Aorta (tissue), 5 donors: ENCODE data around the gene CTH. TPM values are rescaled to one million over a fixed set of nuclear protein-coding genes. Genes with fewer than 3 reads are reported as not detected.

Experiments used
- ATAC-seq: fragments of 200-7000 bp; cut with Tn5 transposase; one replicate; pipeline ENCODE4 v1.9.1; 2022; ENCODE audit warnings: moderate library complexity; ENCODE audit not compliant: low FRiP score
- DNase-seq, 2 donors: peaks; one replicate each; pipeline ENCODE4 v3.0.0-alpha.2; 2020
- H3K27ac ChIP-seq, 2 donors: one replicate each; pipeline ENCODE4 v1.5.1; 2013; ENCODE audit warnings: low read length in 2 of 2, mild to moderate bottlenecking in 2 of 2, moderate library complexity in 2 of 2, control low read depth in 1 of 2, inconsistent platforms in 1 of 2, low read depth in 1 of 2
- H3K27me3 ChIP-seq, 2 donors: one replicate each; pipeline ENCODE4 v1.6.1; 2013; ENCODE audit warnings: control low read depth in 1 of 2, low read length in 1 of 2, mild to moderate bottlenecking in 1 of 2, moderate library complexity in 1 of 2; ENCODE audit not compliant: insufficient read depth in 2 of 2, control insufficient read depth in 1 of 2
- H3K36me3 ChIP-seq, 2 donors: one replicate each; pipeline ENCODE4 v1.6.1; 2013; ENCODE audit warnings: control low read depth in 1 of 2, low read length in 1 of 2, mild to moderate bottlenecking in 1 of 2; ENCODE audit not compliant: insufficient read depth in 2 of 2, control insufficient read depth in 1 of 2
- H3K4me1 ChIP-seq, 2 donors: one replicate each; pipeline ENCODE4 v1.6.1; 2013; ENCODE audit warnings: low read length in 2 of 2, control low read depth in 1 of 2, mild to moderate bottlenecking in 1 of 2, moderate library complexity in 1 of 2; ENCODE audit not compliant: insufficient read depth in 2 of 2, control insufficient read depth in 1 of 2
- H3K4me3 ChIP-seq, 2 donors: one replicate each; pipeline ENCODE4 v1.5.1; 2013; ENCODE audit warnings: low read length in 2 of 2, control low read depth in 1 of 2, mild to moderate bottlenecking in 1 of 2
- H3K9me3 ChIP-seq: one replicate; pipeline ENCODE4 v1.6.1; 2013; ENCODE audit warnings: mild to moderate bottlenecking, low read length; ENCODE audit not compliant: control insufficient read depth
- WGBS, 2 donors: extraction: QIAGEN DNeasy Blood & Tissue Kit; methylation state at CpG; one replicate each; pipeline ENCODE4 v1.1.7; 2013; 5-methylcytosine and 5-hydroxymethylcytosine counted together
- intact Hi-C, 2 donors: fragments of 100-400 bp; cut with DNase I; formaldehyde crosslinking; loops; one replicate each; pipeline versions ENCODE4 v1.14.2 to v1.15.0; 2022
- polyA plus RNA-seq, 2 donors: library from polyadenylated mRNA; stranded (reverse); fragments of 200-250 nt; gene quantifications; one replicate each; pipeline ENCODE4 v1.2.3, GENCODE V29; 2013
- total RNA-seq, 2 donors: library from RNA; stranded (reverse); fragmentation: NEBNext Ultra II Directional; extraction: Animal tissue kit (Norgen Biotek cat#: 25700); gene quantifications; one replicate each; pipeline ENCODE4 v1.2.1, GENCODE V29; 2021
- donor health status: healthy with polysubstance abuse.
- donor health status: Bipolar disorder and iron deficiency.
- donor health status: DM: no; HTN: no; CAD: no.
- donor health status: DM: no; HTN: no; CAD: no.
- donor health status: DM: yes; HTN: yes; CAD: no.

Gene CTH
- total and polyA plus RNA-seq, 4 donors = 1.8 to 4.3 (median 2.8) TPM

DNA sequence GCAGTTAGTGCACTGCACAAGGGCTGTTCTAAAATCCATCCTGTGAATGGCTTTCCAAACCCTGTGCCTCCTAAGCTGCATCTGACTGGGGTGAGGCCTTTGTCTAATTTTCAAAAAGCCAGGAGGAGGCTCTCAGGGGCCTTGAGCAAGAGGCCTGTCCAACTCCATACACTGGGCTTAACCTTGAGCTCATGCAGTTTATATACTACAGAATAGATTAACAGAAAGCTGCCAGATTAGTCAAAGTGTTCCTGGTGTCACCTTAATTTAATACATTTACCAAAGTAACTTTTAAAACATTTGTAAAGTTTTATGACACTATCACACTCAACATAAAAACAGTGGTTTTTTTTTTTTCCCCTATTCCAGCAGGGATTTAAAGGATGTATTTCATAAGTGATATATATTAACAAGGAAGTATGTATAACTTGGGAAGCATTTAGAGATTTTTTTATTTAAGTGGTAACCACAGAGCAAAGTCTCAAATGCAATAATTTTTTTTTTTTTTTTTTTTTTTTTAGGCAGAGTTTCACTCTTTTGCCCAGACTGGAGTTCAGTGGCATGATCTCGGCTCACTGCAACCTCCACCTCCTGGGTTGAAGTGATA is 23.3 kb downstream of the CTH start:
- intact Hi-C loops = loop anchor here in 1 of 2 donors (10.0 kb wide), 1 partner anchor 640 kb away; no protein-coding TSS in a partner anchor
- Histone ChIP-seq H3K27me3 (no peaks in the 10 kb centered on the region), H3K4me3 (no peak overlapping the region), H3K36me3 (peaks cover 7 to 8% of the 10 kb centered on the region in 2 donors), H3K9me3 (no peaks in the 10 kb centered on the region), H3K4me1 (no peaks in the 10 kb centered on the region), H3K27ac (no peak overlapping the region)
- ATAC-seq (no peak), DNase-seq (no peak)
- 92 to 95% methylated on average over 1 of the region's 1 CpG for WGBS, 2 donors

DNA sequence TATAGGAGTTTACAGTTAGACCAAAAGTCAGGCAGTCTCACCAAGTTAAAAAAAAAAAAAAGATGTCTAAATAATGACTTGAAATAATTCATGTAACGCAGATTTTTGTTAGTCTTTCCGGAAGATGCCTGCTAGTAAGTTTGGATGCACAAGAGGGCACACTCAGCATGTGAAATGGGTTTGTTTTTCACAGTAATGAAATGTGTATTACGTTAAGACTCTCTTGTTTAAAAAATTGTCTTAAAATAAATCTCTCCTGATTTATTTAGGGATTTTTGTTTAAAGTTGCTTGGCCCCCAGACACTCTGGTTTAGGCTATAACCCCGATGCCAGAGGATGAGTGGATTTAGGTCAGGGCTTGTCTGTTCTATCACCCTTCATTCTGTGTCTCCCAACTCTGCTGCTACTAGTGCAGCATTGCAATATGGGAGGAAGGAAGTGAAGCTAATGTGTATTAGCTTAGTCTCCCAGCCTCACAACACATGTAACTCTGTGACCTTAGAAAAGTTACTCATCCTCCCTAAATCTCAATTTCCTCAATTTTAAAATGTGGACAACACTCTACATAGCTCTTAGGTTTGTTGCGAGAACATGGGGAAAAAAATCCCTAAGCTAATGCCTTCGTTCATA is 25.7 kb downstream of the CTH start:
- no peak overlapping the region for H3K4me3 ChIP-seq
- H3K27me3 ChIP-seq = no peaks in the 10 kb centered on the region
- H3K4me1 ChIP-seq = no peaks in the 10 kb centered on the region
- H3K9me3 ChIP-seq = no peaks in the 10 kb centered on the region
- no peak for ATAC-seq
- DNase-seq = no peak
- 49 to 56% methylated on average over 6 of the region's 6 CpGs for WGBS, 2 donors
- peaks cover 7 to 8% of the 10 kb centered on the region in 2 donors for H3K36me3 ChIP-seq
- intact Hi-C loops = loop anchor here in 1 of 2 donors (10.0 kb wide), 1 partner anchor 638 kb away; no protein-coding TSS in a partner anchor
- no peak overlapping the region for H3K27ac ChIP-seq

DNA sequence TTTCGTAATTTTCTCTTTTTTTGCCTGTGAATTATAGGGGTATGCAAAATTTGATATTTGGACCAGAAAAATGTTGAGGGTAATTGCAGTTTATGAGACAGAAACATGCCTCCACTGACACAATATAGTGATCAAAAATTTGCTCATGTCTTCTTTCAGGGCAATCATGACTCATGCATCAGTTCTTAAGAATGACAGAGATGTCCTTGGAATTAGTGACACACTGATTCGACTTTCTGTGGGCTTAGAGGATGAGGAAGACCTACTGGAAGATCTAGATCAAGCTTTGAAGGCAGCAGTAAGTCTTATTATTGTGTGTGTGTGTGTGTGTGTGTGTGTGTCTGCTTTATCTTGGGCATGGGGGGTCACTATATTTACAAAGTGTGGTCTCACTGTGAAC is 27.5 kb downstream of the CTH start:
- Histone ChIP-seq H3K27ac (no peak overlapping the region), H3K4me1 (no peaks in the 10 kb centered on the region), H3K27me3 (no peaks in the 10 kb centered on the region), H3K4me3 (no peak overlapping the region), H3K36me3 (peaks cover 4 to 8% of the 10 kb centered on the region in 2 donors), H3K9me3 (no peaks in the 10 kb centered on the region)
- WGBS, 2 donors = 92 to 94% methylated on average over 2 of the region's 2 CpGs
- intact Hi-C loops = loop anchor here in 1 of 2 donors (10.0 kb wide), 1 partner anchor 636 kb away; no protein-coding TSS in a partner anchor
- no peak for ATAC-seq
- DNase-seq = no peak

DNA sequence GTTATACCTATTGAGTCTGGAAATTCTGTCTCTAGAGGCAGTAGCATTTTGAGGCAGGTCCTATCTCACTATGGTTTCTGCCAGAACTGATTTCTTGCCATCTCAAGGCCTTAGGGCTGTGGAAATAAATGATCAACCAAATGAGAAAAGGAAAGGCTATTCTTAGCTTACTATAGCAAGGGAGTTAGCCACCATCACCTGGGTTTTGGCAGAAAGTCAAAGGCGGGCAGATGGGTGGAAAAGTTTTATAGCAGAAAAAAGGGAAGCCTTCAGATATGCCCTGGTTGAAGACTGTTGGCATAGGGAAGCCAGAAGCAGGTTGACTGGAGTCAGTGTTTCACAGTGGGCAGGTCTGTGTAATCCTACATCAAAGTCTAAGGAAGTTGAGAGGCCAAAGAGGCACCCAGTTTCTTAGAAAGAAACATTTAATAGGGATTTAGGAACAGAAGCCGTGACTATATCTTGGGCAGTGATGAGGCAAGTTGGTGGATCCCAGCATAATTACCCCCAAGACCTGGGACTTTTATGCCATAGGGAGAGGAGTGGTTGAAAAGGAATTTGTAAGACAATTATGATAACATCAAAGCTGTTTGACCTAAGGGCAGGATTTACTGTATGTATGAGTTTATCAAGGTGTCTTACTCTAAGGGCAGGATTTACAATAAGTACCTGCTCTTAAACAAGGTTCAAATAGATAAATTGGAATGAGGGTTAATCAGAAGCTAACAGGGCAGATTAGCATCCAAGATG is 29.7 kb downstream of the CTH start:
- no peak for ATAC-seq
- intact Hi-C loops = no loop called here
- no peaks in the 10 kb centered on the region for H3K27me3 ChIP-seq
- no peak for DNase-seq
- H3K9me3 ChIP-seq = no peaks in the 10 kb centered on the region
- no peaks in the 10 kb centered on the region for H3K4me1 ChIP-seq
- no peak overlapping the region for H3K4me3 ChIP-seq
- 87 to 95% methylated on average over 2 of the region's 2 CpGs for WGBS, 2 donors
- H3K27ac ChIP-seq = no peak overlapping the region
- peaks cover 0 to 6% of the 10 kb centered on the region in 2 donors for H3K36me3 ChIP-seq

DNA sequence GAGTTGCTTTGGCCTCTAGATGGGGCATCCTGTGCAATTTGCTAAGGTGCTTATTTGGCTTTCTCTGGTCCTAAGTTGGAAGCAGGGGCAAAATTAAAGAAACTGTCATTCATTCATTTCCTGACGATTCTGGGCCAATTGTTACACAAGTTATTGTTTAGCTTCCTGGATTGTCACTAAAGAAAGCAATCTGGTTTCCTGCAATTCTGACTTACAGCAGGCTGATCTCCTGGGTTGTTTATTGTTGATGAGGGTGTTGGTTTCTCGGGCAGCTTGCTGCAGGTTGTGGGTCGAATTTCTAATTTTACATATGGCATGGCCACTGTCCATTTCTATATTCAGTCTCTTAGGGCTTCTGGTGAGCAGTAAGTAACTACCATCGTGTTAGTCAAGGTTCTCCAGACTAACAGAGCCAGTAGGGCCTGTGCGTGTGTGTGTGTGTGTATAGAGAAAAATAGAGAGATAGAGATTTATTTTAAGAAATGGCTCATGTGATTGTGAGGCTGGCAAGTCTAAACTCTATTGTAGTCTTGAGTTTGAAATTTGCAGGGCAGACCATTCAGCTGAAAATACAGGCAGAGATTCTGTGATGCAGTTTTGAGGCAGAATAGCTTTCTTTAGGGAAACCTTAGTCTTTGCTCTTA is 30.4 kb downstream of the CTH start:
- no peaks in the 10 kb centered on the region for H3K9me3 ChIP-seq
- intact Hi-C loops = no loop called here
- H3K4me3 ChIP-seq = no peak overlapping the region
- H3K27me3 ChIP-seq = no peaks in the 10 kb centered on the region
- peaks cover 0 to 6% of the 10 kb centered on the region in 2 donors for H3K36me3 ChIP-seq
- no peak for ATAC-seq
- H3K27ac ChIP-seq = no peak overlapping the region
- 50 to 55% methylated on average over 5 of the region's 5 CpGs for WGBS, 2 donors
- DNase-seq = no peak
- no peaks in the 10 kb centered on the region for H3K4me1 ChIP-seq

DNA sequence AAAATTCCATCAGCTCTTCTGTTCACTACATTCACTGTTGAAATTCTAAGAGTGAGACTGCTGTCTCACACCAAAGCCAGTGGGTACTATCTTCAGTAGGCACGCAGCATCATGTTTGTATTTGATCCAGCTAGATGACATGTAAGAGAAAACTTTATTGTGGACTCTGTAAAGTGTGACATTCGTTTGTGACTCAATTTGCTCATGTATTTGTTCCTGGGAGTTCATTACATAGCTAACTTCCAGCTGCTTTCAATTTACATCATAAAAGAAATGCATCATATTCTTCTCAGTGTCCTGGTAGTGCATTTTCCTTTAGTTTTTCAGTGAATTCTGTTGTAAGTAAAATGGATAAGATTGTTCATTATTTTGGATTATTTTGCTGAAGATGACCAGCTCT is 31.4 kb downstream of the CTH start:
- intact Hi-C loops = no loop called here

DNA sequence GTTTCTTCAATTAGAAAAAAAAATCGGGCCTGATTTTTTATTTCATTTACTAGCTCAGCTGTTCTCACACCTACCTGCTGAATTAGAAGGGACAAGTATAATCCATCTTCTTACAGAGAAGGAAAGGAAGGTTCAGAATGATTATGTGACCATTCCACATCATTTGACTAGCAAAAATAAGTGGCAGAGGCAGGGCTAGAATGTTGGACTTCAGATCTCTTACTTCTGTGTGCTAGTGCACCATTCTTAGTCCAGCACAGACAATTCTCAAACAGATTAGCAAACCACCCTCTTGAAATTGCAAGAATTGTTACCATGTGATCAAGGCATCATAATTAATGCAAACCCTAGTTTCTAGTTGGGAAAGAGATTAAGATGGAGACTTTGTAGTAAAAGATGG is 32.7 kb downstream of the CTH start:
- no peak overlapping the region for H3K27ac ChIP-seq
- H3K27me3 ChIP-seq = no peaks in the 10 kb centered on the region
- H3K36me3 ChIP-seq = peaks cover 0 to 3% of the 10 kb centered on the region in 2 donors
- H3K9me3 ChIP-seq = no peaks in the 10 kb centered on the region
- DNase-seq (no peak), ATAC-seq (no peak)
- H3K4me3 ChIP-seq = no peak overlapping the region
- intact Hi-C loops = no loop called here
- WGBS, 2 donors = 37 to 55% methylated on average over 1 of the region's 1 CpG
- no peaks in the 10 kb centered on the region for H3K4me1 ChIP-seq

More for the DNA sequence above, 31.4 kb downstream of the CTH start:
- H3K4me1 ChIP-seq = no peaks in the 10 kb centered on the region
- H3K27ac ChIP-seq = no peak overlapping the region
- H3K4me3 ChIP-seq = no peak overlapping the region
- H3K9me3 ChIP-seq = no peaks in the 10 kb centered on the region
- no peaks in the 10 kb centered on the region for H3K27me3 ChIP-seq
- DNase-seq (no peak), ATAC-seq (no peak)
- 72 to 76% methylated on average over 2 of the region's 2 CpGs for WGBS, 2 donors
- H3K36me3 ChIP-seq = peaks cover 0 to 6% of the 10 kb centered on the region in 2 donors

DNA sequence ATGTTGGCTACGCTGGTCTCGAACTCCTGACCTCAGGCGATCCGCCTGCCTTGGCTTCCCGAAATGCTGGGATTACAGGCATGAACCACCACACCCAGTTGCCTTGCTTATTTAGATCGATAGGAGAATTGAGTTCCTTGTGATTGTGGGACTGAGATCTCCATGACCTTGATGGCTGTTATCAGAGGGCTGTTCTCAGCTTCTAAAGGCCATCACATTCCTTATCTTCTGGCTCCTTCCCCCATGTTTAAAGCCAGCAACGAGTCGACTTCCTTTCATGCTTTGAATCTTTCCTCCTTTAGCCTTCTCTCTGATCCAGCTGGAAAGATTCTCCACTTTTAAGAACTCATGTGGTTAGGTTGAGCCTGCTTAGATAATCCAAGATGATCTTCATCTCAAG is 38.0 kb downstream of the CTH start:
- no peak for ATAC-seq
- intact Hi-C loops = no loop called here
- Histone ChIP-seq H3K9me3 (no peaks in the 10 kb centered on the region), H3K4me3 (no peak overlapping the region), H3K27ac (no peak overlapping the region), H3K36me3 (no peaks in the 10 kb centered on the region), H3K27me3 (no peaks in the 10 kb centered on the region), H3K4me1 (no peaks in the 10 kb centered on the region)
- 81 to 85% methylated on average over 8 of the region's 8 CpGs for WGBS, 2 donors
- DNase-seq = no peak
